Measurements from ENCODE around the gene CACFD1. TPM values are rescaled to one million over a fixed set of nuclear protein-coding genes. Genes with fewer than 3 reads are reported as not detected.

CACFD1 gene
- total RNA-seq, 1 experiment from 2014 or later: 1.5 TPM

- Mint-ChIP-seq H3K27ac (ENCODE audit: low read depth, unreplicated experiment) (no peak overlapping the region), H3K36me3 (ENCODE audit: insufficient read depth, unreplicated experiment) (no peaks in the 10 kb centered on the region), H3K4me1 (ENCODE audit: insufficient read depth, unreplicated experiment) (no peaks in the 10 kb centered on the region), H3K4me3 (ENCODE audit: unreplicated experiment) (no peak overlapping the region), H3K27me3 (ENCODE audit: insufficient read depth, unreplicated experiment) (peaks cover 36% of the 10 kb centered on the region), H3K9me3 (ENCODE audit: unreplicated experiment) (no peaks in the 10 kb centered on the region)
- ChIA-PET POLR2A (no interaction called here), CTCF (interaction anchor here (0.5 to 1.1 kb wide), 5 partner anchors 46 to 633 kb away, joined by 3 to 8 read pairs (median 3); no protein-coding TSS in a partner anchor)
- no peak for TF ChIP-seq CTCF (IDR thresholded peaks at IDR 0.05; ENCODE audit: unreplicated experiment)
- intact Hi-C loops (cut with micrococcal nuclease): no loop called here
- no peak for DNase-seq (ENCODE audit: unreplicated experiment)
- BruUV-seq (replicated peaks): no TSS peak
Observed at GRCh38 chr9:133494636-133495326, 35.0 kb downstream of the CACFD1 start.

- peaks cover 36% of the 10 kb centered on the region for H3K27me3 Mint-ChIP-seq (ENCODE audit: insufficient read depth, unreplicated experiment)
- POLR2A ChIA-PET: interaction anchor here (0.7 kb wide), 1 partner anchor 79 kb away, joined by 4 read pairs; no protein-coding TSS in a partner anchor
- no TSS peak for BruUV-seq (replicated peaks)
- H3K4me3 Mint-ChIP-seq (ENCODE audit: unreplicated experiment): no peak overlapping the region
- H3K27ac Mint-ChIP-seq (ENCODE audit: low read depth, unreplicated experiment): no peak overlapping the region
- no peaks in the 10 kb centered on the region for H3K4me1 Mint-ChIP-seq (ENCODE audit: insufficient read depth, unreplicated experiment)
- H3K9me3 Mint-ChIP-seq (ENCODE audit: unreplicated experiment): no peaks in the 10 kb centered on the region
- intact Hi-C loops (cut with micrococcal nuclease): no loop called here
- TF ChIP-seq CTCF (IDR thresholded peaks at IDR 0.05; ENCODE audit: unreplicated experiment): no peak
- H3K36me3 Mint-ChIP-seq (ENCODE audit: insufficient read depth, unreplicated experiment): no peaks in the 10 kb centered on the region
- no peak for DNase-seq (ENCODE audit: unreplicated experiment)
- CTCF ChIA-PET: interaction anchor here (0.5 to 1.7 kb wide), 7 partner anchors 9 to 987 kb away, joined by 3 to 8 read pairs (median 3); no protein-coding TSS in a partner anchor
Observed at GRCh38 chr9:133495327-133496293, 35.8 kb downstream of the CACFD1 start.

- Mint-ChIP-seq H3K4me1 (ENCODE audit: insufficient read depth, unreplicated experiment) (no peaks in the 10 kb centered on the region), H3K9me3 (ENCODE audit: unreplicated experiment) (peaks cover 11% of the 10 kb centered on the region), H3K36me3 (ENCODE audit: insufficient read depth, unreplicated experiment) (no peaks in the 10 kb centered on the region), H3K27ac (ENCODE audit: low read depth, unreplicated experiment) (no peak overlapping the region), H3K27me3 (ENCODE audit: insufficient read depth, unreplicated experiment) (peaks cover 51% of the 10 kb centered on the region), H3K4me3 (ENCODE audit: unreplicated experiment) (no peak overlapping the region)
- intact Hi-C loops (cut with micrococcal nuclease): no loop called here
- ChIA-PET CTCF (interaction anchor here (0.6 to 1.7 kb wide), 2 partner anchors 11 to 44 kb away, joined by 4 read pairs; no protein-coding TSS in a partner anchor), POLR2A (no interaction called here)
- no peak for DNase-seq (ENCODE audit: unreplicated experiment)
- no TSS peak for BruUV-seq (replicated peaks)
- TF ChIP-seq CTCF (IDR thresholded peaks at IDR 0.05; ENCODE audit: unreplicated experiment): no peak
Observed at GRCh38 chr9:133496861-133497842, 37.4 kb downstream of the CACFD1 start.

All from MCF 10A (cell line).